ENCODE data around the gene LSAMP. TPM values are rescaled to one million over a fixed set of nuclear protein-coding genes. Genes with fewer than 3 reads are reported as not detected.

The LSAMP gene
- total RNA-seq, 4 donors from 2014 or later, result 1.3 to 8.3 (median 1.8) TPM

GRCh38 chr3:116246406-116246980 is 198.8 kb downstream of the LSAMP start:
- no peaks in the 10 kb centered on the region for H3K4me1 ChIP-seq
- H3K9me3 ChIP-seq, result no peaks in the 10 kb centered on the region
- TF ChIP-seq, protein P1, sequence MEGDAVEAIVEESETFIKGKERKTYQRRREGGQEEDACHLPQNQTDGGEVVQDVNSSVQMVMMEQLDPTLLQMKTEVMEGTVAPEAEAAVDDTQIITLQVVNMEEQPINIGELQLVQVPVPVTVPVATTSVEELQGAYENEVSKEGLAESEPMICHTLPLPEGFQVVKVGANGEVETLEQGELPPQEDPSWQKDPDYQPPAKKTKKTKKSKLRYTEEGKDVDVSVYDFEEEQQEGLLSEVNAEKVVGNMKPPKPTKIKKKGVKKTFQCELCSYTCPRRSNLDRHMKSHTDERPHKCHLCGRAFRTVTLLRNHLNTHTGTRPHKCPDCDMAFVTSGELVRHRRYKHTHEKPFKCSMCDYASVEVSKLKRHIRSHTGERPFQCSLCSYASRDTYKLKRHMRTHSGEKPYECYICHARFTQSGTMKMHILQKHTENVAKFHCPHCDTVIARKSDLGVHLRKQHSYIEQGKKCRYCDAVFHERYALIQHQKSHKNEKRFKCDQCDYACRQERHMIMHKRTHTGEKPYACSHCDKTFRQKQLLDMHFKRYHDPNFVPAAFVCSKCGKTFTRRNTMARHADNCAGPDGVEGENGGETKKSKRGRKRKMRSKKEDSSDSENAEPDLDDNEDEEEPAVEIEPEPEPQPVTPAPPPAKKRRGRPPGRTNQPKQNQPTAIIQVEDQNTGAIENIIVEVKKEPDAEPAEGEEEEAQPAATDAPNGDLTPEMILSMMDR (IDR thresholded peaks at IDR 0.05), result no peak
- TF ChIP-seq POLR2A (IDR thresholded peaks at IDR 0.05), result no peak
- no peaks in the 10 kb centered on the region for H3K27me3 ChIP-seq
- H3K36me3 ChIP-seq, result no peaks in the 10 kb centered on the region
- H3K27ac ChIP-seq, result no peak overlapping the region
- DNase-seq, result no peak
- H3K4me3 ChIP-seq, result no peak overlapping the region

DNA sequence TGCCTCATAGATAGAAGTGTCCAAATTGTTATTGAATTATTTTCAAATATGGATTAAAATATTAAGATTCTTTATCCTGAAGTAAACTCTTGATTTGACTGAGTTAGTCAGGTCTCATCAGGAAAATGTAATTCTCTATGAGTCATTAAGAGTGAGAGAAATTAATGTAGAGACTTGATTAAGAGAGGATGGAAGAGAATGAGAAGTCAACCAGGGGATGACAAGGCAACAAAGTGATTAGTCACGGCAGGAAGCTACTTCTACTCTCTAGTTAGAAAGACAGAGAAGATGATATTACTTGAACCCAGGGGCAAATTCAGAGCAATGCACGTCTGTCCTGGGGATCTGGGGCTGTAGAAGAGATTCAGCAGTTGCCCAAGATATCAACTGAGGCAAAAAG is 202.5 kb downstream of the LSAMP start:
- Histone ChIP-seq H3K36me3 (no peaks in the 10 kb centered on the region), H3K27ac (no peak overlapping the region), H3K9me3 (no peaks in the 10 kb centered on the region), H3K4me1 (no peaks in the 10 kb centered on the region), H3K4me3 (no peak overlapping the region), H3K27me3 (no peaks in the 10 kb centered on the region)
- DNase-seq, result no peak
- TF ChIP-seq, protein P1 (IDR thresholded peaks at IDR 0.05), result no peak
- TF ChIP-seq POLR2A (IDR thresholded peaks at IDR 0.05), result no peak

- Histone ChIP-seq H3K9me3 (no peaks in the 10 kb centered on the region), H3K36me3 (no peaks in the 10 kb centered on the region), H3K27ac (no peak overlapping the region), H3K4me1 (no peaks in the 10 kb centered on the region), H3K4me3 (no peak overlapping the region), H3K27me3 (no peaks in the 10 kb centered on the region)
- TF ChIP-seq, protein P1 (IDR thresholded peaks at IDR 0.05), result no peak
- no peak for DNase-seq
Measured at GRCh38 chr3:116241677-116242076, 203.6 kb downstream of the LSAMP start.

DNA sequence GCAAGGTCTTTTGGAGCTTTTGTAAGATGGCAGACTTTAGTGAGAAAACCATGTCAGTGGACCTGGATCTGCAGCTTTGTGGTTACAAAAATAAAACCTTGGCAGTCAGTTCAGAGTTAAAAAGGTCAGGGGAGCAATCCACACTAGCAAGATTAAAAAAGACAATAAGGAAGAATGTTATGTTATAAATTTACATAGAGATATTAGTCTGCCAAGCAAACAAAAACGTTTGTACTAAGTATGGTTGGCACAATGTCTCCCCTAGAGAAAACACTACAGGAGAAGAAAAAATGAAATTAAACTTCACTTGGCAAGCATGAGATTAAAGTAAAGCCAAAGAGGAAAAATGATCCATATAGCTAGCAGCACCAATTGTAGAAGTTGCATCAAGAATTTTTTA is 205.0 kb downstream of the LSAMP start:
- Histone ChIP-seq H3K27me3 (no peaks in the 10 kb centered on the region), H3K9me3 (no peaks in the 10 kb centered on the region), H3K4me1 (no peaks in the 10 kb centered on the region), H3K4me3 (no peak overlapping the region), H3K36me3 (no peaks in the 10 kb centered on the region), H3K27ac (no peak overlapping the region)
- no peak for DNase-seq
- no peak for TF ChIP-seq POLR2A (IDR thresholded peaks at IDR 0.05)
- TF ChIP-seq, protein P1 (IDR thresholded peaks at IDR 0.05), result no peak

DNA sequence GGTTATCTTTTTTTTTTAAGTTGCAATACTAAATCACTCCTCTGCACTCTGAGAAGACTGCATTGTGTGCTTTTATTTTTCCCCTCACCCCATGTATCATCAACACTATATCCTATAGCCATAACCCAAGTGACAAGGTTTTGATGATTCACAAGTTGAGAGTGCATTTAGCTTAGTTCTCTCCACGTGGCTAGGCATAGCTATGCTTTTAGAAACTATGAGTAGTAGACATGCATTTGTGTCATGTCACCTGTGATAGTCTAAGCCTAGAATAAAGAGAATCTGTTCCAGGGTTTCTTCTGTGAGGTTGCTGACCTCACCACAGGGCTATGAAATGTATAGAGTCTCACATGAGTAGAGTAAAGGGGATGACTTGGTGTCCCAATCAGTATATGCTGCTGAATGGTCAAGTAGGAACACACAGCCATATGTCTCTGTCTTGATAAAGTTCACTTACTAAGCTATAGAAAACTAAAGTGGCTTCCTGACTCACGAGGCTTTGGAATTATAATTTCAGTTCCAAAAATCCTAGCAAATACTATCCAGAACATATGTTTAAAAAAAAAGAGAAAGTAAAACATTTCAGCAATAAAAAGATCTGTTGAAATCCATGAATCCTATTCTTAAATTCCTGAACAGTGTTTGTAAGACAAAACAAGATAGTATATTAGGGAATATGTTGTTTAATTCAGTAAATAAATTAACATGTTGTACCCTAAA is 206.3 kb downstream of the LSAMP start:
- no peaks in the 10 kb centered on the region for H3K27me3 ChIP-seq
- no peaks in the 10 kb centered on the region for H3K36me3 ChIP-seq
- H3K4me1 ChIP-seq, result no peaks in the 10 kb centered on the region
- H3K27ac ChIP-seq, result no peak overlapping the region
- H3K9me3 ChIP-seq, result no peaks in the 10 kb centered on the region
- no peak for TF ChIP-seq POLR2A (IDR thresholded peaks at IDR 0.05)
- TF ChIP-seq, protein P1 (IDR thresholded peaks at IDR 0.05), result no peak
- H3K4me3 ChIP-seq, result no peak overlapping the region
- no peak for DNase-seq
